Body of pancreas (tissue), 4 donors: Measurements from ENCODE around the gene SHLD1. TPM values are rescaled to one million over a fixed set of nuclear protein-coding genes. Genes with fewer than 3 reads are reported as not detected.

Experiments
- ATAC-seq: fragments of 150-250 bp; one replicate; pipeline ENCODE4 v1.9.1; 2016
- DNase-seq, 4 donors: peaks; one replicate each; pipeline ENCODE4 v3.0.0-alpha.2; 2019
- H3K27ac ChIP-seq, 4 donors: fragments of 200-600 bp; sonication (generic); 1 replicate in 3 of 4; 2 replicates in 1 of 4; pipeline versions ENCODE4 v1.5.1 to v1.6.1; 2016 to 2019; ENCODE audit warnings: mild to moderate bottlenecking in 1 of 4, mixed read lengths in 1 of 4, moderate library complexity in 1 of 4
- H3K27me3 ChIP-seq, 2 donors: fragments of 200-600 bp; sonication (generic); one replicate each; pipeline ENCODE4 v1.6.0; 2016; ENCODE audit warnings: mild to moderate bottlenecking in 1 of 2
- H3K36me3 ChIP-seq, 2 donors: fragments of 200-600 bp; sonication (generic); replicated peaks in 1 of 2; 2 replicates each; pipeline ENCODE4 v1.5.1; 2016; ENCODE audit warnings: low read depth in 2 of 2; ENCODE audit not compliant: insufficient read depth in 1 of 2
- H3K4me1 ChIP-seq: fragments of 200-600 bp; sonication (generic); one replicate; pipeline ENCODE4 v1.6.0; 2016
- H3K4me3 ChIP-seq, 2 donors: fragments of 200-600 bp; sonication (generic); 1 replicate in 1 of 2; 2 replicates in 1 of 2; pipeline ENCODE4 v1.5.1; 2016 to 2019
- H3K9me3 ChIP-seq, 3 donors: fragments of 200-600 bp; sonication (generic); 1 replicate in 2 of 3; 2 replicates in 1 of 3; pipeline ENCODE4 v1.5.1; 2016
- POLR2A ChIP-seq, 3 donors: fragments of 450-650 bp; IDR thresholded peaks; one replicate each; pipeline ENCODE4 v1.6.1; 2016; ENCODE audit warnings: antibody characterized with exemption in 3 of 3, mild to moderate bottlenecking in 2 of 3
- whole genome bisulfite sequencing, 2 donors: methylation state at CpG; one replicate each; pipeline ENCODE4 v1.1.5; 2017; 5-methylcytosine and 5-hydroxymethylcytosine counted together
- intact Hi-C: fragments of 100-400 bp; cut with DNase I; formaldehyde crosslinking; loops from one replicate; pipeline ENCODE4 v1.15.1; 2023
- total RNA-seq, 2 donors: library from RNA; depleted of rRNA; stranded (reverse); fragments of >200 nt; gene quantifications; one replicate each; pipeline ENCODE4 v1.1.0, GENCODE V29; 2016
- TF ChIP-seq, protein P1 (sequence below), 7 experiments: fragments of 450-650 bp in 4 of 7; fragments of 200-600 bp in 3 of 7; sonication (generic) in 3 of 7; IDR thresholded peaks; one replicate each; pipeline ENCODE4 v1.5.1; 2016 to 2019; ENCODE audit warnings: antibody characterized with exemption in 7 of 7

Gene SHLD1
- total RNA-seq, 2 donors from 2014 or later = 1.8 TPM; not detected in 1

DNA sequence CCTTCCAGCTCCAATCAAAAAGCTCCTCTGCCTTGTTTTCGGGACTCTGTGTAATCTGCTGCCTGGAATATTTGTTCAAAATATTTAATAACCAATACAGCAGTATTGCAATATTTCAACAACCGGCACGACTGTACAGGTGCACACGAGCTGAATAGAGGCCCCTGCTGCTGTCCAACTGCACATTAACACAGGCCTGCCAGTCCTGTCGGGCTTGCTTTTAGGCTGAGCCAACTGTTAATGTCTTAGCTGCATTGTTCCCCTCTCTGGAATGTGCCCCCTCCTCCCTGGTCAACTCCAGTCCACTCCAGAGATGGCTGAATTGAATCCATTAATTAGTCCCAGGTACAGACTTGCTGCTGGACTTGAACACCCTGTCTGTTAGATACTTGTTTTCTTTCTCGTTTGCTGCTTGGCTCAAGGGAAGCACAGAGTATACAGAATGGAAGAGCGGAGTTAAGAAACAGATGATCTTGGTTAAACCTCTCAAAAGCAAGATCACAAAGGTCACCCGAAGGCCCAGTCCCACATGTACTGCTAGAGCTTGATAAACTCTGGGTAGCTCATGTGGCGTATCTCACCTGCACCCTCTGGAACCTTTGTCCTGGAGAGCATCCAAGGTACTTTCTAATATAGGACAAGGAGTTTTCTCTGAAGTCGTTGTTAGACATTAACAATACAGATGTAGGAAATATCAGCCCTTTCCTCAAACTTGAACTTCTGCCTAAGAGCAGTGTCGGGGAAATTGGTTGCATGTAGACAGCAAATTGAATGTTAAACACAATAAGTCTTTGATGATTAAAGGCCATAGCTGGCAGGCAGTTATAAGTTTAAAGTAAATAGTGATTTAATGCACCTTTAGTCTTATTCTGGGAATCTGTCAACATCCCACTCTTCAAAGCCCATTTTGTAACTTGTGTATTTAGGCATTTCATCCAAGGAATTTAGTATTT is 31.9 kb downstream of the SHLD1 start:
- Histone ChIP-seq H3K27ac (peak overlapping the region; percentile 62 to 71 (median 68)), H3K4me1 (peaks cover 61% of the 10 kb centered on the region), H3K9me3 (no peaks in the 10 kb centered on the region), H3K36me3 (no peaks in the 10 kb centered on the region), H3K4me3 (no peak overlapping the region), H3K27me3 (no peaks in the 10 kb centered on the region)
- DNase-seq = peak; percentile 37 to 68 (median 59)
- WGBS, 2 donors = 10 to 11% methylated on average over 11 of the region's 11 CpGs
- ATAC-seq = peak; percentile 54
- intact Hi-C loops = no loop called here
- TF ChIP-seq POLR2A (IDR thresholded peaks at IDR 0.05) = no peak
- TF ChIP-seq, protein P1, sequence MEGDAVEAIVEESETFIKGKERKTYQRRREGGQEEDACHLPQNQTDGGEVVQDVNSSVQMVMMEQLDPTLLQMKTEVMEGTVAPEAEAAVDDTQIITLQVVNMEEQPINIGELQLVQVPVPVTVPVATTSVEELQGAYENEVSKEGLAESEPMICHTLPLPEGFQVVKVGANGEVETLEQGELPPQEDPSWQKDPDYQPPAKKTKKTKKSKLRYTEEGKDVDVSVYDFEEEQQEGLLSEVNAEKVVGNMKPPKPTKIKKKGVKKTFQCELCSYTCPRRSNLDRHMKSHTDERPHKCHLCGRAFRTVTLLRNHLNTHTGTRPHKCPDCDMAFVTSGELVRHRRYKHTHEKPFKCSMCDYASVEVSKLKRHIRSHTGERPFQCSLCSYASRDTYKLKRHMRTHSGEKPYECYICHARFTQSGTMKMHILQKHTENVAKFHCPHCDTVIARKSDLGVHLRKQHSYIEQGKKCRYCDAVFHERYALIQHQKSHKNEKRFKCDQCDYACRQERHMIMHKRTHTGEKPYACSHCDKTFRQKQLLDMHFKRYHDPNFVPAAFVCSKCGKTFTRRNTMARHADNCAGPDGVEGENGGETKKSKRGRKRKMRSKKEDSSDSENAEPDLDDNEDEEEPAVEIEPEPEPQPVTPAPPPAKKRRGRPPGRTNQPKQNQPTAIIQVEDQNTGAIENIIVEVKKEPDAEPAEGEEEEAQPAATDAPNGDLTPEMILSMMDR (IDR thresholded peaks at IDR 0.05) = no peak

DNA sequence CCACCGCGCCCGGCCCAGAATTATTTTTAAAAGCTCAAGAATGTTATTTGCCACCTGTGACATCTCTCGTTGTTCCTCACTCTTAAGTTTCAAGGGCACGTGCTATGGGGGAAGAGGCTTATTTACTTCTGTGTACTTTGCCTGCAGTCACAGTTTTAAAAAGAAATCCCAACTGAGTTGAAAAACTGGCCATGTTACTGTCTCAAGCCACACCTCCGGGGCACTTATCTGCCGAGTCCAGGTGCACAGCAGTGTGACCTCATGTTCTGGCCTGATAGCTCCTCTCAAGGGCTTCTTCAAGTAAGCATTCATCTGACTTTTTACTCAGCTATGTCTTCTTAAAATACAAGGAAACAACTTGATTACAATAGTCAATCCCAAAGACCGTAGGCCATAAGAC is 34.5 kb downstream of the SHLD1 start:
- no peaks in the 10 kb centered on the region for H3K27me3 ChIP-seq
- no peaks in the 10 kb centered on the region for H3K9me3 ChIP-seq
- peaks cover 67% of the 10 kb centered on the region for H3K4me1 ChIP-seq
- TF ChIP-seq, protein P1 (IDR thresholded peaks at IDR 0.05) = no peak
- WGBS, 2 donors = 39 to 40% methylated on average over 8 of the region's 8 CpGs
- intact Hi-C loops = no loop called here
- H3K36me3 ChIP-seq = no peaks in the 10 kb centered on the region
- peak; percentile 86 for ATAC-seq
- DNase-seq = peak; percentile 76 to 89 (median 82)
- H3K27ac ChIP-seq = peak overlapping the region; percentile 41 to 76 (median 64)
- H3K4me3 ChIP-seq = no peak overlapping the region

DNA sequence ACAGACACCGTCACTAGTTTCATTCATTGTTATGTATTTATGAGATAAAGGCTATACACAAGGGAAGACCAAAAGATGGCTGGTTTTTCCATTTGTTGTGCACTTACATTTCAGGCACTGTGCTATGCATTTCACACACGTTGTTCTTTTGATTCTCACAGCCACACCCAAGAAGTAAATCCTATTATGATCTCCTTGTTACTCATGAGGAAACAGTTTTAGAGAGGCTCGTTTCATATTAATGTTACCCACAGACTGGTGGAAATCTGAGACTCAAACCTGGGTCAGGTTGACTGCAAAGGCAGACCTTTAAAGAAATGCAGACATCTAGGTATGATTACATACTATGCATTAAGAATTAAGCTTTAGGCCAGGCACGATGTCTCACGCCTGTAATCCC is 34.9 kb downstream of the SHLD1 start:
- Histone ChIP-seq H3K4me1 (peaks cover 63% of the 10 kb centered on the region), H3K36me3 (no peaks in the 10 kb centered on the region), H3K9me3 (no peaks in the 10 kb centered on the region), H3K4me3 (no peak overlapping the region), H3K27me3 (no peaks in the 10 kb centered on the region), H3K27ac (peak overlapping the region; percentile 41 to 76 (median 64))
- whole genome bisulfite sequencing, 2 donors = 67 to 73% methylated on average over 5 of the region's 5 CpGs
- DNase-seq (no peak), ATAC-seq (no peak)
- TF ChIP-seq, protein P1 (IDR thresholded peaks at IDR 0.05) = no peak
- TF ChIP-seq POLR2A (IDR thresholded peaks at IDR 0.05) = no peak
- intact Hi-C loops = no loop called here

DNA sequence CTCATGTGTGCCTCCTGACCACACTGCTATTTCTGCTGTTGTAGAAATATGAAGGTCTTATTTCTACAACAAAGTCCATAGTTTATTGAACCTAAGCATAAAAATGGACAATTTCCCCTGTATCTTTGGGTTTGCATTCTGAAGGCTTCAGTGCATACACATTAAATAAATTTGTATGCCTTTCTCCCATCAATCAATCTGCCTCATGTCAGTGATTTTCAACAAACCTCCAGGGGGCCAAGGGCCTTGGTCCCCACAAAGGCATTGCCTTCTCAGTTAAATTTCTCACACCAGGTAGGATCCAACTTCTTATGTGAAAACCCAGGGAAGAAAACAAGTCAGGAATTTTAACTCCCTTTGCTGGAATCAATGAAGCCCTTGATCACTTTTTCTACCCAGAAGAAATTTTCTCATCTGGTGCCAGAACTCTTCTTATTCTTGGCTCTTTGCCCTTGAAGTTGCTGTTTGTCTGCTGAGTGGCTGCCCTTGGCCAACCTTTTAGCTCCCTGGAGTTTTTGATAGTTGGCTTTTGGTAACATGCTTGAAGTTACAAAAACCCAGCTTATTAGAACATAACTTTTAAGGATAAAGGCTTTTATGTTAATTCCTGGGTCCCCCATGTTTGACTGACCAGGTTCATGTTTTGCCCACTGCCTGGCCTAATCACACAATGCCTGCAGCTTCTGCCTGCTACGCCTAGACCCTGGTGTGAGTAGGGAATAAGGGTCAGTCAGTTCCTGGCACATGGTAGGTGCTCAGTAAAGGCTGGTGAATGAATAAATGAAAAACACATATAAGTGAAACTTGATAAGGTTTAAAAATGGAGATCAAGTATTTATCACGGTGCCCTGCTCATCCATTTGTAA is 37.0 kb downstream of the SHLD1 start:
- Histone ChIP-seq H3K27ac (peak overlapping the region; percentile 30 to 67 (median 53)), H3K27me3 (no peaks in the 10 kb centered on the region), H3K9me3 (no peaks in the 10 kb centered on the region), H3K36me3 (no peaks in the 10 kb centered on the region), H3K4me3 (no peak overlapping the region), H3K4me1 (peaks cover 43% of the 10 kb centered on the region)
- intact Hi-C loops = no loop called here
- 56 to 63% methylated on average over 2 of the region's 2 CpGs for WGBS, 2 donors
- DNase-seq (peak; percentile 38 to 65 (median 59)), ATAC-seq (peak; percentile 55)
- TF ChIP-seq, protein P1 (IDR thresholded peaks at IDR 0.05) = no peak
- TF ChIP-seq POLR2A (IDR thresholded peaks at IDR 0.05) = no peak
